Activated CD8-positive, alpha-beta memory T cell treated with anti-CD3 and anti-CD28 coated beads for 4 hours (primary cell): ENCODE results near the gene PPP4R3B.

Experiments
- DNase-seq, 2 donors: peaks; one replicate each; pipeline ENCODE4 v3.0.0-alpha.2; 2020; ENCODE audit warnings: low read depth in 2 of 2

Gene PPP4R3B

GRCh38 chr2:55518841-55519165 is 98.6 kb downstream of the PPP4R3B start:
- no peak for DNase-seq

GRCh38 chr2:55511508-55512124 is 105.8 kb downstream of the PPP4R3B start:
- DNase-seq = no peak

- no peak for DNase-seq
These were observed 114.8 kb downstream of the PPP4R3B start for GRCh38 chr2:55502590-55503141.

DNA sequence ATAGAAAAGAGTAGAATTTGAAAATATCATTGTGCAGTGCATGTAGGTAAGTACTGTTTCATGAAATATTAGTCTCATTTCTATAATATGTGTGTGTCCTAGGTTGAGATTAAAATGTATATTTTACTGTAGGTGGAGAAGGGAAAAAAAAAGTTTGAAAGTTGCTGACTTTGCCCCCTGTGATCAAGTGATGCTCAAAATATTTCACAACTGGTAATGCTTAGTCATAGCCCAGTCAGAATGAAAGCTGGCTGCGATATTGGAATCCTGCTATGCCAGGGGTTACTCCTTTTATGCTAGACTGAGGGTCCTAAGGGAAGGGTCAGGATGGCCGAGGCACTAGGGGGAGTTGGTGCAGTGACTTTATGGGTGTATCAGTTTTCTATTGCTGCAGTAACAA is 117.4 kb downstream of the PPP4R3B start:
- no peak for DNase-seq

DNA sequence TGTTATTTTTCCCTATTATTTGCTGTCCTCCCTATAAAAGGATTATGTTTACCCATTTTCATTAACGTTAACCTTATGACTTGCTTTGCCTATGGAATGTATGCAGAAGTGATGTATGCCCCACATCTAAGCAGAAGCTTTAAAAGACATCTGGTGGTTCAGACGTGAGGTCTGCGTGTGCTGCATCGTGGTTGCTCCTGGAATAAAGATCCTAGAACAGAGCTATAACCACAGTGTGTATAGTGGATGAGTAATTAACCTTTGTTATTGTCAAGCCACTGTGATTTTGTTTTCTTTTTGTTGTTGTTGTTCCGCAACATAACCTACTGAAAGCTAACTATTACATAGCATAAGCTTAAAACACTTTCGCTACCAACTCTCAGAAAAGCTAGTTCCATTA is 118.8 kb downstream of the PPP4R3B start:
- DNase-seq = no peak
